Endothelial cell of umbilical vein (primary cell): Measurements from ENCODE around the gene LRCOL1. TPM values are rescaled to one million over a fixed set of nuclear protein-coding genes. Genes with fewer than 3 reads are reported as not detected.
A peak's percentile ranks its signal among the peaks of the same experiment; 100 is the strongest.

ENCODE experiments used
- BruUV-seq: library from RNA; stranded (reverse); fragments of 400-500 nt; replicated peaks from 2 replicates; lab custom pipeline; 2021; lab: Mats Ljungman, UMichigan
- CTCF ChIA-PET: fragments of 300-600, 350-600 bp; sonication (Branson Sonifier 250); formaldehyde crosslinking; loops from one replicate; lab custom pipeline; 2021; ENCODE audit warnings: antibody characterized with exemption, inconsistent platforms; lab: Charles Lee
- POLR2A ChIA-PET: fragments of 300-600, 350-600 bp; sonication (Branson Sonifier 250); formaldehyde crosslinking; loops from one replicate; lab custom pipeline; 2021; ENCODE audit warnings: antibody characterized with exemption, inconsistent platforms; lab: Charles Lee
- DNase-seq: peaks from one replicate; pipeline ENCODE4 v3.0.0-alpha.2; 2011; ENCODE audit warnings: low read depth, low spot score
- FAIRE-seq: peaks from 2 replicates; lab custom pipeline; 2011; peaks lifted over from hg19 to GRCh38; lab: Jason Lieb, UNC
- H2AFZ ChIP-seq: 2 replicates; pipeline ENCODE4 v1.6.0; 2012; ENCODE audit warnings: low read depth, low read length, control low read depth, inconsistent platforms
- H3K27ac ChIP-seq: 2 replicates; pipeline ENCODE4 v1.5.1; 2011; ENCODE audit warnings: low read depth, mild to moderate bottlenecking, control low read depth, low read length, moderate library complexity; ENCODE audit not compliant: insufficient read depth
- H3K27me3 ChIP-seq, 2 experiments: 2 replicates each; pipeline versions ENCODE4 v1.6.0 to v1.6.1; 2011; ENCODE audit warnings: low read length in 2 of 2, mixed read lengths in 1 of 2; ENCODE audit not compliant: control insufficient read depth in 2 of 2, insufficient read depth in 2 of 2
- H3K36me3 ChIP-seq, 2 experiments: 2 replicates in 1 of 2; 3 replicates in 1 of 2; pipeline ENCODE4 v1.5.1; 2011; ENCODE audit warnings: low read length in 2 of 2, mild to moderate bottlenecking in 1 of 2, moderate library complexity in 1 of 2; ENCODE audit not compliant: control insufficient read depth in 2 of 2, insufficient read depth in 2 of 2; ENCODE audit errors: extremely low read depth in 1 of 2
- H3K4me1 ChIP-seq: 3 replicates; pipeline ENCODE4 v1.5.1; 2011; ENCODE audit warnings: mild to moderate bottlenecking, low read length; ENCODE audit not compliant: control insufficient read depth, insufficient read depth; ENCODE audit errors: extremely low read depth
- H3K4me2 ChIP-seq: 2 replicates; pipeline ENCODE4 v1.6.1; 2011; ENCODE audit warnings: low read length, control low read depth, mixed read lengths; ENCODE audit not compliant: insufficient read depth
- H3K4me3 ChIP-seq, 3 experiments: fragments of 200-600 bp in 1 of 3; sonication (generic), shearing (Covaris generic) in 1 of 3; replicated peaks in 1 of 3; 2 replicates each; pipeline ENCODE4 v1.5.1; 2011 to 2016; ENCODE audit warnings: control low read depth in 3 of 3, low read length in 3 of 3, mild to moderate bottlenecking in 2 of 3, inconsistent platforms in 1 of 3, low read depth in 1 of 3, moderate library complexity in 1 of 3; ENCODE audit not compliant: insufficient read depth in 1 of 3
- H3K79me2 ChIP-seq: 2 replicates; pipeline ENCODE4 v1.6.0; 2012; ENCODE audit warnings: low read length, inconsistent platforms; ENCODE audit not compliant: control insufficient read depth, insufficient read depth
- H3K9ac ChIP-seq: replicated peaks from 2 replicates; pipeline ENCODE3; 2011; ENCODE audit warnings: low read length, control low read depth; ENCODE audit not compliant: insufficient read depth; ENCODE audit errors: extremely low read depth
- H3K9me1 ChIP-seq: replicated peaks from 3 replicates; pipeline ENCODE4 v1.6.0; 2011; ENCODE audit warnings: mild to moderate bottlenecking, low read length; ENCODE audit not compliant: control insufficient read depth, insufficient read depth; ENCODE audit errors: extremely low read depth
- H3K9me3 ChIP-seq: replicated peaks from 2 replicates; pipeline ENCODE4 v1.5.1; 2012; ENCODE audit warnings: low read length, inconsistent platforms; ENCODE audit not compliant: control insufficient read depth, insufficient read depth
- H4K20me1 ChIP-seq: replicated peaks from 2 replicates; pipeline ENCODE3; 2011; ENCODE audit warnings: mild to moderate bottlenecking, low read length; ENCODE audit not compliant: control insufficient read depth, insufficient read depth; ENCODE audit errors: extremely low read depth
- CTCF ChIP-seq, 2 donors: IDR thresholded peaks; 1 replicate in 1 of 2; 2 replicates in 1 of 2; pipeline ENCODE4 v1.5.1; 2011; ENCODE audit warnings: low read length in 2 of 2, mild to moderate bottlenecking in 2 of 2, moderate library complexity in 2 of 2, control low read depth in 1 of 2, inconsistent platforms in 1 of 2, low read depth in 1 of 2; ENCODE audit not compliant: insufficient read depth in 1 of 2; ENCODE audit errors: extremely low read depth in 1 of 2
- EZH2 ChIP-seq: IDR thresholded peaks from 2 replicates; pipeline ENCODE4 v1.6.1; 2012; ENCODE audit warnings: borderline replicate concordance, low read depth, mild to moderate bottlenecking, moderate library complexity, low read length, inconsistent platforms; ENCODE audit not compliant: severe bottlenecking
- GATA2 ChIP-seq: IDR thresholded peaks from 2 replicates; pipeline ENCODE4 v1.7.0; 2011; ENCODE audit warnings: low read depth, mild to moderate bottlenecking, moderate library complexity, mixed read lengths, low read length; ENCODE audit not compliant: insufficient read length, insufficient read depth
- dilution Hi-C: fragments of 300-500 bp; cut with MboI; formaldehyde crosslinking; loops from one replicate; pipeline ENCODE4 v1.15.0; 2019; ENCODE audit warnings: low sequenced_read_pairs; ENCODE audit not compliant: extremely low pct_ligation_motif_present
- intact Hi-C: fragments of 100-400 bp; cut with micrococcal nuclease; formaldehyde crosslinking; loops from one replicate; pipeline ENCODE4 v1.10.0; 2022
- polyA plus RNA-seq, 4 experiments: library from polyadenylated mRNA; depleted of rRNA in 3 of 4; stranded (reverse) in 3 of 4; unstranded in 1 of 4; fragments of >200 nt; gene quantifications; 2 replicates each; pipeline versions ENCODE4 v1.2.1 to v1.2.3, GENCODE V29; 2011 to 2012; ENCODE audit warnings: missing spikeins in 1 of 4
- total RNA-seq: library from RNA; stranded (reverse); gene quantifications from 2 replicates; pipeline ENCODE4 v1.2.3, GENCODE V29; 2021

LRCOL1 gene
- total and polyA plus RNA-seq, 2 donors (not counting 3 experiments of a cell fraction or from before 2014, with no cell fraction given): 1.2 to 1.5 TPM

GRCh38 chr12:132618683-132619043 is 8.3 kb upstream of the LRCOL1 start, which contains the start of gene P2RX2:
P2RX2 (plus strand) TSS chr12:132618776; CDS start chr12:132618817, 41 bp downstream.
- intact Hi-C loops (no loop called here), dilution Hi-C loops (no loop called here)
- TF ChIP-seq GATA2 (no peak), EZH2 (peak; percentile 47)
- no peaks in the 10 kb centered on the region for H3K36me3 ChIP-seq
- no peaks in the 10 kb centered on the region for H3K4me1 ChIP-seq
- no peak within 1 kb of the TSS for H3K9ac ChIP-seq
- no peak for DNase-seq
- no peak within 1 kb of the TSS for H3K4me2 ChIP-seq
- no peak within 1 kb of the TSS for H3K4me3 ChIP-seq
- H3K79me2 ChIP-seq: no peaks in the 10 kb centered on the region
- no peak within 1 kb of the TSS for H2AFZ ChIP-seq
- no peak within 1 kb of the TSS for H3K27ac ChIP-seq
- CTCF ChIA-PET: interaction anchor here (0.9 to 7.6 kb wide), 3 partner anchors 8 to 203 kb away, joined by 3 to 102 read pairs (median 6); partner anchors contain the start of gene LRCOL1
- H3K27me3 ChIP-seq: peaks cover 28 to 36% of the 10 kb centered on the region in 2 experiments
- no peak for FAIRE-seq
- POLR2A ChIA-PET: no interaction called here
- no peaks in the 10 kb centered on the region for H4K20me1 ChIP-seq
- BruUV-seq: no TSS peak
- peaks cover 3% of the 10 kb centered on the region for H3K9me3 ChIP-seq
- H3K9me1 ChIP-seq: no peaks in the 10 kb centered on the region

- POLR2A ChIA-PET: interaction anchor here (0.6 kb wide), 1 partner anchor 9 kb away, joined by 3 read pairs; no protein-coding TSS in a partner anchor
- FAIRE-seq: no peak
- no peak overlapping the region for H3K27ac ChIP-seq
- no peak overlapping the region for H3K4me2 ChIP-seq
- intact Hi-C loops: no loop called here
- BruUV-seq: no TSS peak
- no peaks in the 10 kb centered on the region for H3K79me2 ChIP-seq
- no peaks in the 10 kb centered on the region for H3K36me3 ChIP-seq
- H4K20me1 ChIP-seq: no peaks in the 10 kb centered on the region
- no peaks in the 10 kb centered on the region for H3K4me1 ChIP-seq
- CTCF ChIA-PET: interaction anchor here (0.9 to 7.6 kb wide), 4 partner anchors 8 to 464 kb away, joined by 3 to 102 read pairs (median 6); partner anchors contain the start of gene LRCOL1
- H3K27me3 ChIP-seq: peaks cover 28 to 36% of the 10 kb centered on the region in 2 experiments
- no peak overlapping the region for H2AFZ ChIP-seq
- H3K9me1 ChIP-seq: no peaks in the 10 kb centered on the region
- H3K9me3 ChIP-seq: peaks cover 3% of the 10 kb centered on the region
- DNase-seq: no peak
- TF ChIP-seq CTCF (IDR thresholded peaks at IDR 0.05; ENCODE audit: extremely low read depth in 1 of 2, insufficient read depth in 1 of 2, low read depth in 1 of 2, low read length in 2 of 2) (no peak), EZH2 (peak; percentile 94)
- no peak overlapping the region for H3K4me3 ChIP-seq
- dilution Hi-C loops: no loop called here
- no peak overlapping the region for H3K9ac ChIP-seq
Measured at GRCh38 chr12:132617822-132618682, 7.7 kb upstream of the LRCOL1 start.
